ENCODE measurements around the gene RPS15A. TPM values are rescaled to one million over a fixed set of nuclear protein-coding genes. Genes with fewer than 3 reads are reported as not detected.
"Not testable (repeated sequence)": the region's sequence is repeated elsewhere in the genome, so short reads cannot be mapped to it uniquely, and the experiment has no call there.

Gene RPS15A
- polyA plus RNA-seq, 2 of the 4 experiments (the other 2 are of a cell fraction), result 1,817 to 4,362 TPM

DNA sequence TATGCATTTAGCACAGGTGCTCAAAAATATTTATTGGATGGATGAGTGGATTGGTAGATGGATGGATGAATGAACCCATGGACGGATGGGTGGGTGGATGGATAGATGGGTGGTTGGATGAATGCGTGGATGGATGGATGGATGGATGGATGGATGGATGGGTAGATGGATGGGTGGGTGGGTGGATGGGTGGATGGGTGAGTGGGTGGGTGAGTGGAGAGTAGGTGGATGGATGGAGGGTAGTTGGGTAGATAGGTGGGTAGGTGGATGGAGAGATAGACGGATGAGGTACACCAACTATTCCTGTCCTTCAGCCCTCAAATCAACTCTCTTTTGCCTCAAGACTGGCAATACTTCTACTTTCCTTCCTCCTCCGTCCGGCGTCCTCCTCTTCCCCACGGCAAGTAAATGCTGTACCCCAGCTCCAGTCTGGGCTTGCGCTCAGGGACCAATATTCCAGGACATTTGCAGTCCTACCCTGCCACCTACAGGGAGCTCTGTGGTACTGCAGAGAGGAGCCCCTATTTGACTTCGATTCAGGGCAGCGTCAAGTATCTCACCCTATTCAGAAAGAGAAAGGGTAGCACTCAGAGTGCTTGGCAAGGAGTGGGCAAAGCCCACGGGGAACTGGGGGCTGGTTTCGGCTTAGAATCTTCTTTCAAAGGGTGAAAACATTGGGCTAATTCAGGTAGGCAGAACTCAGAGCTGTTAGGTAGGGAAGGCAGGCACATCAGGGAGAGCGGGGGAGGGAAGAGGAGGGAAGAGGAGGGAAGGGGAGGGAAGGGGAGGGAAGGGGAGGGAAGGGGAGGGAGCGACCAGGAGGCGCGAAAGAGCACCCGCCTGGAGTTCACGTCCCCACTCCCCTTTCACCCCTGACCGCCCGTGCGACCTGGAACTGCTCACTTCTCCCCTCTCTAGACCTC is 30.3 kb downstream of the RPS15A start:
- CTCF ChIA-PET; DNase-seq (ENCODE audit: low read depth in 1 of 2, low spot score in 1 of 2); H3K4me2 ChIP-seq; FAIRE-seq; H3K4me3 ChIP-seq; POLR2A ChIA-PET; H3K9me3 ChIP-seq; H3K4me1 ChIP-seq; H3K27ac ChIP-seq: not testable (repeated sequence)
- 38% methylated on average over 18 of the region's 21 CpGs for WGBS (ENCODE audit: missing lambda C conversion rate)
- TF ChIP-seq RAD21 (conservative IDR thresholded peaks at IDR 0.05 in 1 of 2, IDR thresholded peaks at IDR 0.05 in 1 of 2), result peak; percentile 68 to 71
- TF ChIP-seq, protein P1, sequence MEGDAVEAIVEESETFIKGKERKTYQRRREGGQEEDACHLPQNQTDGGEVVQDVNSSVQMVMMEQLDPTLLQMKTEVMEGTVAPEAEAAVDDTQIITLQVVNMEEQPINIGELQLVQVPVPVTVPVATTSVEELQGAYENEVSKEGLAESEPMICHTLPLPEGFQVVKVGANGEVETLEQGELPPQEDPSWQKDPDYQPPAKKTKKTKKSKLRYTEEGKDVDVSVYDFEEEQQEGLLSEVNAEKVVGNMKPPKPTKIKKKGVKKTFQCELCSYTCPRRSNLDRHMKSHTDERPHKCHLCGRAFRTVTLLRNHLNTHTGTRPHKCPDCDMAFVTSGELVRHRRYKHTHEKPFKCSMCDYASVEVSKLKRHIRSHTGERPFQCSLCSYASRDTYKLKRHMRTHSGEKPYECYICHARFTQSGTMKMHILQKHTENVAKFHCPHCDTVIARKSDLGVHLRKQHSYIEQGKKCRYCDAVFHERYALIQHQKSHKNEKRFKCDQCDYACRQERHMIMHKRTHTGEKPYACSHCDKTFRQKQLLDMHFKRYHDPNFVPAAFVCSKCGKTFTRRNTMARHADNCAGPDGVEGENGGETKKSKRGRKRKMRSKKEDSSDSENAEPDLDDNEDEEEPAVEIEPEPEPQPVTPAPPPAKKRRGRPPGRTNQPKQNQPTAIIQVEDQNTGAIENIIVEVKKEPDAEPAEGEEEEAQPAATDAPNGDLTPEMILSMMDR (IDR thresholded peaks at IDR 0.05), result peak; percentile 45
- peak; percentile 93 to 95 for ATAC-seq

DNA sequence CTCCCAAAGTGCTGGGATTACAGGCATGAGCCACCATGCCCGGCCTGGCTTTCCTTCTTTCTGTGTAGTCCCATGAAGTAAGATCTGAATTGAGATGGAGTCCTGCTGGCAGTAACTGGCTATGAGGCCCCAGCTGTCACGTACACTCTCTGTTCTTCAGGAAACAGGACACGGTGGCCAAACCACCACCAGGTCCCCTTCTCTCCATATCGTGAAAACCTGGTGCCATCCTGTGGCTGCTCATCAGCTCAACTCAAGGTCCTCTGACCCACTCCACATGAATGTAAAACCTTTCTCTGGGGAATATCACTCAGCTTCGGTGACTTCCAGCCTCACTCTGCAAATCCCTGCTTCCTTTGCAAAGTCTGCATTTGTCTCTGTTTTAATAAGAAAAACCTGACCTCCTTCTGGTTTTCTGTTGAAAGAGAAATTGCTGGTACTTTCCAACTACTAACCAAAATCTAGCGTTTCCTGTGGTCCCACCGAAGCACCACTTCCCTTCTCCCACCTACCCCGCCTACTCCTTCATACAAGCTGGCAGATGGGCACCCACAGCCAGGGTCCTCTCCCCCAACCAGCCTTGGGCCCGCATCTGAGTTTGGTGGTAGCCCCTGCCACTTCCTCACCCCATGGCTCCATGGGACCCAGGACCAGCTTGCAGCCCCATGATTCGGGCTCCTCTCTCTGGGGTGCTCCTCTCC is 32.0 kb downstream of the RPS15A start:
- DNase-seq (ENCODE audit: low read depth in 1 of 2, low spot score in 1 of 2); H3K27ac ChIP-seq; H3K4me2 ChIP-seq; H3K4me1 ChIP-seq; FAIRE-seq; H3K9me3 ChIP-seq; POLR2A ChIA-PET; H3K4me3 ChIP-seq: not testable (repeated sequence)
- CTCF ChIA-PET, result interaction anchor here (0.6 kb wide), 1 partner anchor 1277 kb away, joined by 4 read pairs; no protein-coding TSS in a partner anchor
- 75% methylated on average over 3 of the region's 10 CpGs for WGBS (ENCODE audit: missing lambda C conversion rate)
- peak; percentile 31 to 41; a peak in 3 of 6 replicates for ATAC-seq

DNA sequence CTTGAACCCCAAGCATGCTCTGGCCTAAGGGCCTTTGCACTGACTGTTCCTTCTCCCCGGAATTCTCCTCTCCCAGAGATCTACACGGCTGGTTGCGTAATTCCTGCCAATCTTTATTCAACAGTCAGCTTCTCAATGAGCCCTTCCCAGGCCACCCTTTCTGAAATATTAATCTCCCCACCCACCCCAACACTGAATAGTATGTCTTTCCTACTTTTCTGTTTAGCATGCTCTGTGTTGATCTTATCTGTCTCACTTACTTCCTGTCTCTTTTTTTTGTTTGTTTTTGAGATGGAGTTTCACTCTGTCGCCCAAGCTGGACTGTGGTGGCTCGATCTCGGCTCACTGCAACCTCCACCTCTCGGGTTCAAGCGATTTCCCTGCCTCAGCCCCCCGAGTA is 33.5 kb downstream of the RPS15A start:
- H3K4me3 ChIP-seq; CTCF ChIA-PET; POLR2A ChIA-PET; ATAC-seq; DNase-seq (ENCODE audit: low read depth in 1 of 2, low spot score in 1 of 2); FAIRE-seq; H3K27ac ChIP-seq; H3K4me2 ChIP-seq; H3K9me3 ChIP-seq; H3K4me1 ChIP-seq: not testable (repeated sequence)
- WGBS (ENCODE audit: missing lambda C conversion rate), result 60% methylated on average over 9 of the region's 9 CpGs

DNA sequence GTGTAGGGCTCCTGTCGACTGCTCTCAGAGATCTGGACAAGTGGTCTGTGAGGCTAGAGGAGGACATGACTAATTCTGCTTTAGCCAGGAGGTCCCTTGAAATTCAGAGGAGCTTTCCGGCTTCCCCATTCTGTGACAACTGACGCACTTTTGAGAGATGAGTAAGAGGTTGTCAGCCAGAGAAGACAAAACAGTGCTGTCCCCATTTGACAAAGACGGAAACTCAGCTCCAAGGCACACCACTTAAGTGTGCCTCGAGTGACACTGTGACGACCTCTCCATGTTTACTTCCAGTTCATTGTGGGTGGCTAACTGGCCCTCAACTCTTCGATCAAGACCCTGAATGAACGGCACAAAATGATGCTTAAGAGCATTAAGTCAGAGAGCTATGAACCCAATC is 47.3 kb downstream of the RPS15A start:
- no CpG with 5 or more reads among the region's 8 CpGs for WGBS (ENCODE audit: missing lambda C conversion rate)
- H3K9me3 ChIP-seq; DNase-seq (ENCODE audit: low read depth in 1 of 2, low spot score in 1 of 2); H3K4me3 ChIP-seq; POLR2A ChIA-PET; CTCF ChIA-PET; H3K27ac ChIP-seq; H3K4me2 ChIP-seq; H3K4me1 ChIP-seq; FAIRE-seq: not testable (repeated sequence)
- ATAC-seq, result 0 out of 6 replicates have a peak, but pooled peaks of 1 of the 2 experiments have one; percentile 19

DNA sequence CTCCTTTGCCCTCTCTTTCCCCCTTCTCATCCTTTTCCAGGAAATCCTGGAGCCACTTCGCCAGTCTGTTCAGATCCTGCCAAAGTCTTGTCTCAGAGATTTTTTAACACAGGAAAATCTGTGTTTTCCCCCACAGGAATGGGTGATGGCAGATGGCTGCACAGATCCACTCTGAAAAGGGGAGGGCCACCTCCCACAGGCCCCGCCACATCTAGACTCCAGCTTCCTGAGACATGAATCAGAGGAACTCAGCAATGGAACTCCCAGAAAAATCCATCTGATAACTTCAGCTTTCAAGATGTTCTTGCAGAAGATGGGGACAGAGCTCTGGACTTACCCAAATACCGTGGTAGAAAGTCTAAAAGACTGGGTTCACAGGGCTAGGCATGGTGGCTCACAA is 50.1 kb downstream of the RPS15A start:
- H3K4me1 ChIP-seq; POLR2A ChIA-PET; H3K4me2 ChIP-seq; H3K4me3 ChIP-seq; FAIRE-seq; DNase-seq (ENCODE audit: low read depth in 1 of 2, low spot score in 1 of 2); H3K9me3 ChIP-seq; CTCF ChIA-PET; H3K27ac ChIP-seq; ATAC-seq: not testable (repeated sequence)
- 33% methylated on average over 1 of the region's 3 CpGs for WGBS (ENCODE audit: missing lambda C conversion rate)

DNA sequence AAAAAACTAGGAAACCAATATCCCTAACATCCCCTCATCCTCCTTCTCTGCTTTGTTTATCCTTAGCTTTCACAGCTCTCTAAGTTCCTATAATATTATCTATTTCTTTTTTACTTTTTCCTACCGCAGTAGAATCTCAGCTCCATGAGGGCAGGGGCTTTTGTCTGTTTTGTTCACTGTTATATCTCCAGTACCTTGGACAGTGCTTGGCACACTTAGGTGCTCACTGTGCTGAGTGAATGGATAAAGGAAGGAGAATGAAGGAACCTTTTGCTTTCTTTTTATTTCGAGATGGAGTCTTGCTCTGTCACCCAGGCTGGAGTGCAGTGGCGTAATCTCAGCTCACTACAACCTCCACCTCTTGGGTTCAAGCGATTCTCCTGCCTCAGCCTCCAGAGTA is 51.4 kb downstream of the RPS15A start:
- ATAC-seq; POLR2A ChIA-PET; FAIRE-seq; H3K9me3 ChIP-seq; H3K27ac ChIP-seq; H3K4me2 ChIP-seq; H3K4me3 ChIP-seq; DNase-seq (ENCODE audit: low read depth in 1 of 2, low spot score in 1 of 2); CTCF ChIA-PET; H3K4me1 ChIP-seq: not testable (repeated sequence)
- WGBS (ENCODE audit: missing lambda C conversion rate), result 36% methylated on average over 4 of the region's 4 CpGs
- TF ChIP-seq, protein P2, sequence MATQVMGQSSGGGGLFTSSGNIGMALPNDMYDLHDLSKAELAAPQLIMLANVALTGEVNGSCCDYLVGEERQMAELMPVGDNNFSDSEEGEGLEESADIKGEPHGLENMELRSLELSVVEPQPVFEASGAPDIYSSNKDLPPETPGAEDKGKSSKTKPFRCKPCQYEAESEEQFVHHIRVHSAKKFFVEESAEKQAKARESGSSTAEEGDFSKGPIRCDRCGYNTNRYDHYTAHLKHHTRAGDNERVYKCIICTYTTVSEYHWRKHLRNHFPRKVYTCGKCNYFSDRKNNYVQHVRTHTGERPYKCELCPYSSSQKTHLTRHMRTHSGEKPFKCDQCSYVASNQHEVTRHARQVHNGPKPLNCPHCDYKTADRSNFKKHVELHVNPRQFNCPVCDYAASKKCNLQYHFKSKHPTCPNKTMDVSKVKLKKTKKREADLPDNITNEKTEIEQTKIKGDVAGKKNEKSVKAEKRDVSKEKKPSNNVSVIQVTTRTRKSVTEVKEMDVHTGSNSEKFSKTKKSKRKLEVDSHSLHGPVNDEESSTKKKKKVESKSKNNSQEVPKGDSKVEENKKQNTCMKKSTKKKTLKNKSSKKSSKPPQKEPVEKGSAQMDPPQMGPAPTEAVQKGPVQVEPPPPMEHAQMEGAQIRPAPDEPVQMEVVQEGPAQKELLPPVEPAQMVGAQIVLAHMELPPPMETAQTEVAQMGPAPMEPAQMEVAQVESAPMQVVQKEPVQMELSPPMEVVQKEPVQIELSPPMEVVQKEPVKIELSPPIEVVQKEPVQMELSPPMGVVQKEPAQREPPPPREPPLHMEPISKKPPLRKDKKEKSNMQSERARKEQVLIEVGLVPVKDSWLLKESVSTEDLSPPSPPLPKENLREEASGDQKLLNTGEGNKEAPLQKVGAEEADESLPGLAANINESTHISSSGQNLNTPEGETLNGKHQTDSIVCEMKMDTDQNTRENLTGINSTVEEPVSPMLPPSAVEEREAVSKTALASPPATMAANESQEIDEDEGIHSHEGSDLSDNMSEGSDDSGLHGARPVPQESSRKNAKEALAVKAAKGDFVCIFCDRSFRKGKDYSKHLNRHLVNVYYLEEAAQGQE (IDR thresholded peaks at IDR 0.05), result peak; percentile 58; the same call in 1 of the 2 replicates

DNA sequence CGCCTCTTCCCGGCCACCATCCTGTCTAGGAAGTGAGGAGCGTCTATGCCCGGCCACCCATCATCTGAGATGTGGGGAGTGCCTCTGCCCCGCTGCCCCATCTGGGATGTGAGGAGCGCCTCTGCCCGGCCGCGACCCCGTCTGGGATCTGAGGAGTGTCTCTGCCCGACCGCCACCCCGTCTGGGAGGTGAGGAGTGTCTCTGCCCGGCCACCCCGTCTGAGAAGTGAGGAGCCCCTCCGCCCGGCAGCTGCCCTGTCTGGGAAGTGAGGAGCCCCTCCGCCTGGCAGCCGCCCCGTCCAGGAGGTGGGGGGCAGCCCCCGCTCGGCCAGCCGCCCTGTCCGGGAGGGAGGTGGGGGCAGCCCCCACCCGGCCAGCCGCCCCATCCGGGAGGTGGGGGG is 55.9 kb downstream of the RPS15A start:
- WGBS (ENCODE audit: missing lambda C conversion rate), result no CpG with 5 or more reads among the region's 27 CpGs
- DNase-seq (ENCODE audit: low read depth in 1 of 2, low spot score in 1 of 2); FAIRE-seq; H3K4me1 ChIP-seq; H3K4me3 ChIP-seq; H3K9me3 ChIP-seq; H3K4me2 ChIP-seq; ATAC-seq; CTCF ChIA-PET; POLR2A ChIA-PET; H3K27ac ChIP-seq: not testable (repeated sequence)
